Measurements from ENCODE around the gene ZMYND19.

ZMYND19 gene

GRCh38 chr9:137586854-137587253 is 3.5 kb downstream of the ZMYND19 start:
- no peak overlapping the region for H3K4me3 ChIP-seq (ENCODE audit: low read depth, low read length)

DNA sequence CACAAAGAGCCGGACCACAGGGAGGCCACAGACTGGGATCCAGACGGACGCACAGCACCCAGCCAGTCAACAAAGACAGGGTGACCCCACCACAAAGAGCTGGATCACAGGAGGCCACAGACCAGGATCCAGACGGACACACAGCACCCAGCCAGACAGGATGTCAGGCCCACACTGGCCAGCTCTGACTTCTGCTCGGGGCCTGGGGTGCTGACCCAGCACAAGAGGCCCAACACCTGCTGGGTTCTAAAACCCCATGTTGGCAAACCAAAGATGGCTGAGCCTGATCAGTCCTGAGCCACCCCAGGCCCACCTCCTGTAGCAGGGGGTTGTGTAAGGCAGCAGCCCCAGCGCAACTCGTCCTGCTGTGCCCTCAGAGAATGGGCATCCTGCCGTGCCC is 6.4 kb downstream of the ZMYND19 start:
- Histone ChIP-seq H3K36me3 (ENCODE audit: insufficient read depth, low read length) (peaks cover 22% of the 10 kb centered on the region; the same call in 1 of the 2 replicates), H3K79me2 (ENCODE audit: control insufficient read depth, insufficient read depth, low read length, unreplicated experiment) (peaks cover 29% of the 10 kb centered on the region), H3K4me3 (ENCODE audit: low read depth, low read length) (no peak overlapping the region), H2AFZ (ENCODE audit: low read length, unreplicated experiment) (no peak overlapping the region), H3K4me1 (ENCODE audit: control insufficient read depth, insufficient read depth, low read length, unreplicated experiment) (peaks cover 9% of the 10 kb centered on the region), H3K27ac (ENCODE audit: low read depth, low read length) (no peak overlapping the region), H3K27me3 (ENCODE audit: insufficient read depth, low read length) (no peaks in the 10 kb centered on the region)

More at GRCh38 chr9:137586854-137587253, 3.5 kb downstream of the ZMYND19 start:
- Histone ChIP-seq H3K27me3 (ENCODE audit: insufficient read depth, low read length) (no peaks in the 10 kb centered on the region), H3K4me1 (ENCODE audit: control insufficient read depth, insufficient read depth, low read length, unreplicated experiment) (peaks cover 10% of the 10 kb centered on the region), H2AFZ (ENCODE audit: low read length, unreplicated experiment) (no peak overlapping the region), H3K27ac (ENCODE audit: low read depth, low read length) (no peak overlapping the region), H3K36me3 (ENCODE audit: insufficient read depth, low read length) (peaks cover 17% of the 10 kb centered on the region; the same call in 1 of the 2 replicates), H3K79me2 (ENCODE audit: control insufficient read depth, insufficient read depth, low read length, unreplicated experiment) (peaks cover 39% of the 10 kb centered on the region)

DNA sequence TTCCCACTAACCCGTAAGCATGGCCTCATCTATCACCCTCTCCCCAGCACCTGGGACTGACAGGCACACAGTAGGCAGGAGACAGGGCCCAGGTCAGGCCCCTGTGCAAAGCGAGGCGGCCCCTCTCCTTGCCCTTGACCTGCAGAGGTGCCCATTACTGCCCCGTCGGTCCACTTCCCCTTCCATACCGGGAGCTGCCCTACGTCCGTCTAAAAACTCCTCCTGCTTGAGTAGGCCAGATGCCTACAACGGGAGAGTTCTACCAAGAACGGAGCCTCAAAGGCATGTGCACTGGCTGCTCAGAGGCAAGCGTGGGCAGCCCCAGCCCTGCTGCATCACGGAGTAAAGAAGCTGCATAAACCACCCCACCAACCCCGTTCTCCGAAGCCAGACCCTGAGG is 7.0 kb downstream of the ZMYND19 start:
- H3K27me3 ChIP-seq (ENCODE audit: insufficient read depth, low read length): no peaks in the 10 kb centered on the region
- no peak overlapping the region for H3K27ac ChIP-seq (ENCODE audit: low read depth, low read length)
- H3K36me3 ChIP-seq (ENCODE audit: insufficient read depth, low read length): peaks cover 22% of the 10 kb centered on the region; the same call in 1 of the 2 replicates
- H2AFZ ChIP-seq (ENCODE audit: low read length, unreplicated experiment): no peak overlapping the region
- peaks cover 23% of the 10 kb centered on the region for H3K79me2 ChIP-seq (ENCODE audit: control insufficient read depth, insufficient read depth, low read length, unreplicated experiment)
- peaks cover 3% of the 10 kb centered on the region for H3K4me1 ChIP-seq (ENCODE audit: control insufficient read depth, insufficient read depth, low read length, unreplicated experiment)
- no peak overlapping the region for H3K4me3 ChIP-seq (ENCODE audit: low read depth, low read length)

- peaks cover 20% of the 10 kb centered on the region for H3K79me2 ChIP-seq (ENCODE audit: control insufficient read depth, insufficient read depth, low read length, unreplicated experiment)
- no peak overlapping the region for H3K4me3 ChIP-seq (ENCODE audit: low read depth, low read length)
Measured at GRCh38 chr9:137582286-137582860, 7.9 kb downstream of the ZMYND19 start.

DNA sequence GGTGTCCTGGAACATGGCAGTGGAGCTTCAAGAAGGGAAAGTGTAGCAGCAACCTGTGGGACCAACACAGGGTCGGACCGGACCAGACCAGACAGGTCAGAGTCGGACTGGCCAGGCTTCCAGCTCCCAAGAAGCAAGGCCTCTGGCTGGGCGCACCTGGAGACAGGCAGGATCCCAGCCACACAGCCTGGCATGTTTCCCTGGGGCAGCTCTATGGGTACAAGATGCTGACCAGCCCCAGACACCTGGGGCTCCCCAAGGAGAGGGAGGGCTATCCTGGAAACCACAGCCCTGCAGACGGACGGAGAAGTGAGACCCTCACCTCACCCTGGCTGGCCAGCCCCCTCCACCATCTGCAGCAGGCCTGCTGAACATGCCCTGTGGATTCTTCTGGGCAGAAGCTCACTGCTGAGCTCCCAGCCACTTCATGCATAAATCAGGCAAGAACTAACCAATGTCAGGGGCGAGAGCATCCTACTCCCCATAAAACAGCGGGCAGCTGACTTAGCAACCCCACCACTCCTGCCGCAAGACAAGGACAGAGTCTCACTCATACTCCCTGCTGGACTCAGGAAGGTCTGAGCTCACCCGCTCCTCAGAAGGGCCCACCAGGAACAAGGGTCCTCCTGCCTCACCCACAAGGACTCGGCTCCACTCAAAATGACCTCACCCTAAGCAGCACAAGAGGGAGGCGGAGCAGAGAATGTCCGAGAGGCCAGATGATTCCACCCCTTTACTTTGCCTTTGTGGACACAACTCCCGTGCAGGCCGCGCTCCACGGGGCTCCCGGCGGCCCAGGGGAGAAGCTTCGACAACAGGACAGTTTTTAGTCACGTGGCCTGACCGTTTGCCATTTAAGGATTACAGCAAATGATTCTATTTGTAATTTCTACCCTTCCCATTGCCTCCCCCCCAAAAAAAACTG is 8.7 kb downstream of the ZMYND19 start:
- no peak overlapping the region for H3K27ac ChIP-seq (ENCODE audit: low read depth, low read length)
- peaks cover 20% of the 10 kb centered on the region for H3K79me2 ChIP-seq (ENCODE audit: control insufficient read depth, insufficient read depth, low read length, unreplicated experiment)
- H3K36me3 ChIP-seq (ENCODE audit: insufficient read depth, low read length): peaks cover 12% of the 10 kb centered on the region; the same call in 1 of the 2 replicates
- no peak overlapping the region for H2AFZ ChIP-seq (ENCODE audit: low read length, unreplicated experiment)
- H3K4me1 ChIP-seq (ENCODE audit: control insufficient read depth, insufficient read depth, low read length, unreplicated experiment): peaks cover 15% of the 10 kb centered on the region
- H3K4me3 ChIP-seq (ENCODE audit: low read depth, low read length): no peak overlapping the region
- no peaks in the 10 kb centered on the region for H3K27me3 ChIP-seq (ENCODE audit: insufficient read depth, low read length)

More at GRCh38 chr9:137582286-137582860, 7.9 kb downstream of the ZMYND19 start:
- no peak overlapping the region for H2AFZ ChIP-seq (ENCODE audit: low read length, unreplicated experiment)
- H3K27me3 ChIP-seq (ENCODE audit: insufficient read depth, low read length): no peaks in the 10 kb centered on the region
- peaks cover 8% of the 10 kb centered on the region for H3K4me1 ChIP-seq (ENCODE audit: control insufficient read depth, insufficient read depth, low read length, unreplicated experiment)
- no peak overlapping the region for H3K27ac ChIP-seq (ENCODE audit: low read depth, low read length)
- H3K36me3 ChIP-seq (ENCODE audit: insufficient read depth, low read length): peaks cover 19% of the 10 kb centered on the region; the same call in 1 of the 2 replicates

DNA sequence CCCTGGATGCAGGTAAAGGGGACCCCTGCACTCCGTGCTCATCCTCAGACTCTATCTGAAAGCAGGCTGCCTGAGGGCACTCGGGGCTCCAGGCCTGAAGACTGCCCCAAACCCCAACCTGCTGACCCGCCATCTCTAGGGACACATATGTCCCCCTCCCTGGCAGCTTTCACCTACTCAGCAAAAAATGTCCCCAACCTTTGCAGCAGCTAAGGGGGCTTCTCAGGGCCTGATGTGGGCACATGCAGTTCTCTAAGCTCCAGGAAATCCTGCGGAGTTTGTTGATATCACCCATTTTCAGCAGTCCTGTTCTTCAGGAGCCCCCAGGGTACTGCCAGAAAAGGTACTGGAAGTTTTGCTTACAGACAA is 9.4 kb downstream of the ZMYND19 start:
- Histone ChIP-seq H3K4me3 (ENCODE audit: low read depth, low read length) (no peak overlapping the region), H2AFZ (ENCODE audit: low read length, unreplicated experiment) (no peak overlapping the region), H3K79me2 (ENCODE audit: control insufficient read depth, insufficient read depth, low read length, unreplicated experiment) (peaks cover 25% of the 10 kb centered on the region), H3K4me1 (ENCODE audit: control insufficient read depth, insufficient read depth, low read length, unreplicated experiment) (peaks cover 20% of the 10 kb centered on the region), H3K27me3 (ENCODE audit: insufficient read depth, low read length) (no peaks in the 10 kb centered on the region), H3K27ac (ENCODE audit: low read depth, low read length) (no peak overlapping the region), H3K36me3 (ENCODE audit: insufficient read depth, low read length) (peaks cover 11% of the 10 kb centered on the region; the same call in 1 of the 2 replicates)

- H2AFZ ChIP-seq (ENCODE audit: low read length, unreplicated experiment): no peak overlapping the region
- peaks cover 24% of the 10 kb centered on the region for H3K4me1 ChIP-seq (ENCODE audit: control insufficient read depth, insufficient read depth, low read length, unreplicated experiment)
- H3K36me3 ChIP-seq (ENCODE audit: insufficient read depth, low read length): peaks cover 13% of the 10 kb centered on the region; the same call in 1 of the 2 replicates
- no peak overlapping the region for H3K27ac ChIP-seq (ENCODE audit: low read depth, low read length)
- H3K79me2 ChIP-seq (ENCODE audit: control insufficient read depth, insufficient read depth, low read length, unreplicated experiment): peaks cover 31% of the 10 kb centered on the region
- H3K4me3 ChIP-seq (ENCODE audit: low read depth, low read length): no peak overlapping the region
- H3K27me3 ChIP-seq (ENCODE audit: insufficient read depth, low read length): no peaks in the 10 kb centered on the region
Measured at GRCh38 chr9:137580209-137580953, 9.9 kb downstream of the ZMYND19 start.

DNA sequence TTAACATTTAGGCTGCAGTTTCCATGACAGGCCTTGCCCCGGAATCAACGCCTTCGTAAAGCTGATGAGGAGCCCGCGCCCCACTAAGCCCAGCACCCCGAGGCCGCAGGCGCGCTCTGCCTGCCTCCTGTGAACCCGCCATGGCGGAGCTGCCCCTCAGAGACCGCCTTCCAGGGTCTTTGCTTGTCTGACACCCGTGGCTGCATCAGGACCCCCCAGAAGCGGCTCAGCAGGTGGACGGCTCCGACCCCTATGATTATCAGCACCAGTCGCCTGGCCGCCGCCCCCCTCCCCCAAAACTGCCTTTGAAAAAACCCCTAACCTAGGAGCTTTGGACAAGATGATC is 11.1 kb downstream of the ZMYND19 start:
- Histone ChIP-seq H3K36me3 (ENCODE audit: insufficient read depth, low read length) (peaks cover 19% of the 10 kb centered on the region; the same call in 1 of the 2 replicates), H2AFZ (ENCODE audit: low read length, unreplicated experiment) (peak overlapping the region; percentile 98), H3K4me1 (ENCODE audit: control insufficient read depth, insufficient read depth, low read length, unreplicated experiment) (peaks cover 24% of the 10 kb centered on the region), H3K79me2 (ENCODE audit: control insufficient read depth, insufficient read depth, low read length, unreplicated experiment) (peaks cover 35% of the 10 kb centered on the region), H3K27me3 (ENCODE audit: insufficient read depth, low read length) (no peaks in the 10 kb centered on the region), H3K27ac (ENCODE audit: low read depth, low read length) (peak overlapping the region; percentile 45), H3K4me3 (ENCODE audit: low read depth, low read length) (peak overlapping the region; percentile 98)

- Histone ChIP-seq H3K79me2 (ENCODE audit: control insufficient read depth, insufficient read depth, low read length, unreplicated experiment) (peaks cover 35% of the 10 kb centered on the region), H2AFZ (ENCODE audit: low read length, unreplicated experiment) (peak within 1 kb of the TSS; percentile 98), H3K36me3 (ENCODE audit: insufficient read depth, low read length) (peaks cover 22% of the 10 kb centered on the region; the same call in 1 of the 2 replicates), H3K4me3 (ENCODE audit: low read depth, low read length) (peak within 1 kb of the TSS; percentile 98), H3K4me1 (ENCODE audit: control insufficient read depth, insufficient read depth, low read length, unreplicated experiment) (peaks cover 24% of the 10 kb centered on the region), H3K27ac (ENCODE audit: low read depth, low read length) (peak within 1 kb of the TSS; percentile 46), H3K27me3 (ENCODE audit: insufficient read depth, low read length) (no peaks in the 10 kb centered on the region)
Measured at GRCh38 chr9:137578518-137579258, 11.6 kb downstream of the ZMYND19 start, which contains the start of gene DPH7. DPH7 (minus strand) TSS chr9:137578925; CDS start chr9:137578777, 148 bp downstream.

Measured in ACC112 (cell line).